ENCODE results near the gene RARS2. TPM values are rescaled to one million over a fixed set of nuclear protein-coding genes. Genes with fewer than 3 reads are reported as not detected.

The RARS2 gene
- total RNA-seq, 1 experiment from 2014 or later = 47.2 TPM

- no peak for TF ChIP-seq CTCF (conservative IDR thresholded peaks at IDR 0.05; ENCODE audit: low read depth, low read length)
- no peak for TF ChIP-seq EZH2 (IDR thresholded peaks at IDR 0.05; ENCODE audit: borderline replicate concordance, low read depth, low read length, poor library complexity, severe bottlenecking)
Observed at GRCh38 chr6:87551799-87552198, 38.0 kb downstream of the RARS2 start.

GRCh38 chr6:87544474-87544735 is 45.4 kb downstream of the RARS2 start:
- Histone ChIP-seq H3K27ac (ENCODE audit: low read depth, low read length, poor library complexity, severe bottlenecking) (no peak overlapping the region), H3K4me3 (ENCODE audit: low read depth, low read length, poor library complexity, severe bottlenecking) (no peak overlapping the region), H3K27me3 (replicated peaks; ENCODE audit: insufficient read depth, low read depth, low read length, poor library complexity) (no peaks in the 10 kb centered on the region), H3K9me3 (ENCODE audit: low read depth, low read length, poor library complexity, severe bottlenecking) (peaks cover 5% of the 10 kb centered on the region), H3K4me1 (ENCODE audit: insufficient read depth, low read length, poor library complexity, severe bottlenecking) (no peaks in the 10 kb centered on the region), H3K36me3 (ENCODE audit: insufficient read depth, low read length, poor library complexity, severe bottlenecking) (peaks cover 31% of the 10 kb centered on the region)
- TF ChIP-seq EZH2 (IDR thresholded peaks at IDR 0.05; ENCODE audit: borderline replicate concordance, low read depth, low read length, poor library complexity, severe bottlenecking) = no peak
- TF ChIP-seq CTCF (conservative IDR thresholded peaks at IDR 0.05; ENCODE audit: low read depth, low read length) = no peak
- TSS peak; percentile 15 for BruUV-seq (replicated peaks)
- DNase-seq (ENCODE audit: low spot score) = no peak
- intact Hi-C loops (cut with micrococcal nuclease; ENCODE audit: unreplicated experiment) = no loop called here
- ChIA-PET POLR2A (ENCODE audit: low non-redundant PET) (no interaction called here), CTCF (no interaction called here)

More at GRCh38 chr6:87551799-87552198, 38.0 kb downstream of the RARS2 start:
- Histone ChIP-seq H3K27ac (ENCODE audit: low read depth, low read length, poor library complexity, severe bottlenecking) (peak overlapping the region; percentile 49), H3K9me3 (ENCODE audit: low read depth, low read length, poor library complexity, severe bottlenecking) (no peaks in the 10 kb centered on the region), H3K4me3 (ENCODE audit: low read depth, low read length, poor library complexity, severe bottlenecking) (no peak overlapping the region), H3K27me3 (replicated peaks; ENCODE audit: insufficient read depth, low read depth, low read length, poor library complexity) (no peaks in the 10 kb centered on the region), H3K36me3 (ENCODE audit: insufficient read depth, low read length, poor library complexity, severe bottlenecking) (peaks cover 29% of the 10 kb centered on the region), H3K4me1 (ENCODE audit: insufficient read depth, low read length, poor library complexity, severe bottlenecking) (peaks cover 10% of the 10 kb centered on the region)
- DNase-seq (ENCODE audit: low spot score) = peak; percentile 53
- BruUV-seq (replicated peaks) = no TSS peak
- POLR2A ChIA-PET (ENCODE audit: low non-redundant PET) = no interaction called here
- intact Hi-C loops (cut with micrococcal nuclease; ENCODE audit: unreplicated experiment) = no loop called here
- CTCF ChIA-PET = no interaction called here

GRCh38 chr6:87543696-87544473 is 45.9 kb downstream of the RARS2 start:
- no peak for TF ChIP-seq EZH2 (IDR thresholded peaks at IDR 0.05; ENCODE audit: borderline replicate concordance, low read depth, low read length, poor library complexity, severe bottlenecking)
- no peak for TF ChIP-seq CTCF (conservative IDR thresholded peaks at IDR 0.05; ENCODE audit: low read depth, low read length)
- no peak for DNase-seq (ENCODE audit: low spot score)
- intact Hi-C loops (cut with micrococcal nuclease; ENCODE audit: unreplicated experiment) = no loop called here
- Histone ChIP-seq H3K4me3 (ENCODE audit: low read depth, low read length, poor library complexity, severe bottlenecking) (no peak overlapping the region), H3K36me3 (ENCODE audit: insufficient read depth, low read length, poor library complexity, severe bottlenecking) (peaks cover 30% of the 10 kb centered on the region), H3K27ac (ENCODE audit: low read depth, low read length, poor library complexity, severe bottlenecking) (no peak overlapping the region), H3K4me1 (ENCODE audit: insufficient read depth, low read length, poor library complexity, severe bottlenecking) (no peaks in the 10 kb centered on the region), H3K27me3 (replicated peaks; ENCODE audit: insufficient read depth, low read depth, low read length, poor library complexity) (no peaks in the 10 kb centered on the region), H3K9me3 (ENCODE audit: low read depth, low read length, poor library complexity, severe bottlenecking) (peaks cover 9% of the 10 kb centered on the region)
- POLR2A ChIA-PET (ENCODE audit: low non-redundant PET) = no interaction called here
- BruUV-seq (replicated peaks) = no TSS peak
- CTCF ChIA-PET = no interaction called here
